ENCODE data around the gene DPP6. TPM values are rescaled to one million over a fixed set of nuclear protein-coding genes. Genes with fewer than 3 reads are reported as not detected.
"Not testable (repeated sequence)": the region's sequence is repeated elsewhere in the genome, so short reads cannot be mapped to it uniquely, and the experiment has no call there.

The DPP6 gene
- total RNA-seq, 4 donors from 2014 or later: 0.60 to 1.7 (median 1.6) TPM; not detected in 1

DNA sequence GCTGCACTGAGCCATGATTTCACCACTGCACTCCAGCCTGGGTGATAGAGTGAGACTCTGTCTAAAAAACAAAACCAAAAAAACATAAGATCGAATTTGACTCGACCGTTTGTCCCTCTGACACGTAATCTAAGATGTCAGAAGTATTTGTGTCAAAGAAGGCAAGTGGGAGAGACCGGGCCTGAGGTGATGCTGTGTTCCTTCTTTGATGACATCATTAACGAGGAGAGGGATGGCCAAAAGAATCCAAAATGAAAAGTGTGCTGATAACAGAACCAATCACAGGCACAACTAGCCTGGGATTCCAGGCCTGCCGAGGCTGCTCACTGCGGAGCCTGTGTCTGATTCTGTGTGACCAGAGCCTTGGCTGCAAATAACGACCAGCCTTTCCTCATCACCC lies 52.9 kb downstream of the DPP6 start:
- not testable (repeated sequence) for H3K4me3 ChIP-seq; H3K36me3 ChIP-seq; DNase-seq (ENCODE audit: low spot score in 2 of 2); H3K9me3 ChIP-seq; H3K27me3 ChIP-seq; H3K27ac ChIP-seq; H3K4me1 ChIP-seq
- 83 to 86% methylated on average over 9 of the region's 9 CpGs for WGBS, 2 donors

DNA sequence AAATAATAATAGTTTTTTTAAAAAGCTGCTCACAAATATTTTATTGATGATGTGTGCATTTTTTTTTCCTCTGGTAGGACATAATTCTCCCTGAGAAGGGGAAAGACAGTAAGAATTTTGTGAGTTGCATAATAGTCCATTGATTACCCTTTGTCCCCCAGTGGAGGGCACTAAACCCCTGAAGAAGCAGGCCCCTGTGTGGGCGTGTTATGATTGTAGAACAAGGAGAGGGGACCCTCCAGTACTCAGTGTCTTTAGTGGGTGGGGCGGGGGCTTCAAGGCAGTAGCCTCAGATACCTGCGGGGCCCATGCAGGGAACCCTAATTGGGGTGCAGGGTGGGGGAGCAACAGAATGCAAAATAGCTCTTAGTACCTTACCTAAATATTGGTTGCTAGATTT lies 57.4 kb downstream of the DPP6 start:
- not testable (repeated sequence) for H3K27ac ChIP-seq; H3K4me3 ChIP-seq; H3K4me1 ChIP-seq; DNase-seq (ENCODE audit: low spot score in 2 of 2); H3K9me3 ChIP-seq; H3K36me3 ChIP-seq; H3K27me3 ChIP-seq
- WGBS, 2 donors: no CpG with 5 or more reads among the region's 3 CpGs

DNA sequence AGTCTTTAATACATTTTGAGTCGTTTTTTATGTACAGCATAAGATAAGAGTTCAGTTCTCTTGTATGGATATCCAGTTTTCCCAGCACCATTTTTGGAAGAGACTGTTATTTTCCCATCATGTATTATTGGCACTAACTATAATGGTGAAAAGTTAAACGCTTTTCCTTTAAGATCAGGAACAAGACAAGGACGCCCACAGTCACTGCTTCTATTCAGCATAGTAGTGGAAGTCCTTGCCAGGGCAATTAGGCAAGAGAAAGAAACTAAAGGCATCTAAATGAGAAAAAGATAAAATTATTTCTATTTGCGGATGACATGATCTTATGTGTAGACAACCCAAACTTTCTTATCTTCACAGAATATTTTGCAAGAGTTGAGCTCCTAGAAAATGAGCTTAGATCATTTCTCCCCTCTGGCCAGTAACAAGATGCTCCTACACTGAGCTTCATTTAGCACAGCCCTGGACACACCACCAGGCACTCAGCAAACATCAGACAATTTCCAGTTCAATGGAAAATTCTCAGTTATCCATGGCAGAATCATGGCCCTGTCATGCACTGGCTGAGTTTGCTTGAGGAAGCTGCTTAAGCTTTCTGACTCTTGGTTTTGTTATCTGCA lies 61.6 kb downstream of the DPP6 start:
- not testable (repeated sequence) for H3K27me3 ChIP-seq; H3K4me1 ChIP-seq; H3K36me3 ChIP-seq; H3K9me3 ChIP-seq; DNase-seq (ENCODE audit: low spot score in 2 of 2); H3K4me3 ChIP-seq; H3K27ac ChIP-seq
- WGBS, 2 donors: 63 to 66% methylated on average over 4 of the region's 4 CpGs

DNA sequence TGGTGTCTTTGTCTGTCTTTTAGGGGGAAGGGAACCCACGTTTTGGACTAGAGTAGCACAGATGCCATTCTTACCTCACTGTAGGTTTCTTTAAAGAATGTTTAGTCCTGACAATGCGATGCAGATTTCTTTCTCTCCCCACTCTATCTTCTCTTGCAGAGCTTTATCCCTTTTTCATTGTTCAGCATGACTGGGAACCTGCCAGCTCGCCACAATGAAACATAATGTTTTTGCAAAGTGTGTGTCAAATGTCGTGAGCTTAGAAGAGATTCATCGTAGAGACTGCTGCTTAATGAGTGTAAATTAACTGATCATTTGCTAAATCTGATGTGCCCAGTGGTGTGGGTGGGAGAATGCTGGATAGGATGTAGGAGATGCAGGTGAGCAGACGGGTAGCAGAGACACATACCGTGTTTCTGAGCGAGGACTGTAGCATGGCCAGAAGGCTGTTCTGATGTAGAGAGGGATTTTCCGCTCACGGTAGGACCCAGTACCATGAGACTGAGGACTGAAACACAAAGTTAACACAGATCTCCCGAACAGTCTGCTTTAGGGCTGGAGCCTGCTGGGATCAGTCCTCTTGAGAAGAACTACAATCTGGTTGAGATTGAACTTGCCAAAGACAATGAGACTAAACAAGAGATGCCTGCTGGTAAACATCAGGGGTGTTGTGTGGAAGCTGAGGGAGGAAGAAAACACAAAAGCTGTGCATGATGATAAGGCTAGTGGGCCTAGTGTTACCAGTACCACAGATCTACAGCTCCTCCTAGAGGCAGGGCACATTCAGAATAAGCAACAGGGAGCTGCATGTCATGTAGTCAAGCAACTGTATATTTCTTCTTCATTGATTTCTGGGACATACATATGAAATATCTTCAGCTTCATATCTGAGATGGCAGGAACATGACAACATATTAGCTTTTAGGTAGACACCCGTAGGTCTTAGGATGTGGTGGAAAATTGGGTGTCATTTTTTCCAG lies 65.5 kb downstream of the DPP6 start:
- not testable (repeated sequence) for H3K27ac ChIP-seq; H3K4me3 ChIP-seq; H3K4me1 ChIP-seq; H3K27me3 ChIP-seq; H3K9me3 ChIP-seq; DNase-seq (ENCODE audit: low spot score in 2 of 2); H3K36me3 ChIP-seq
- WGBS, 2 donors: 70 to 71% methylated on average over 12 of the region's 12 CpGs

DNA sequence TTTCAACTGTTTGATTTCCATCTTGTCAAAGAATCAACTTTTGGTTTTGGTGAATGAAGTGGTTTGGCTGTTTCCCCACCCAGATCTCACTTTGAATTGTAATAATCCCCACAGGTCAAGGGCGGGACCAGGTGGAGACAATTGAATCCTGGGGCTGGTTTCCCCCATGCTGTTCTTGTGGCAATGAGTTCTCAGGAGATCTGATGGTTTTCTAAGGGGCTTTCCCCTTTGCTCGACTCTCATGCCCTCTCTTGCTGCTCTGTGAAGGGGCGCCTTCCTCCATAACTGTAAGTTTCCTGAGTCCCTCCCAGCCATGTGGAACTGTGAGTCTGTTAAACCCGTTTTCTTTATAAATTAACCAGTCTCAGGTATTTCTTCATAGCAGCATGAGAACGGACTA lies 68.6 kb downstream of the DPP6 start:
- H3K27ac ChIP-seq; H3K27me3 ChIP-seq; DNase-seq (ENCODE audit: low spot score in 2 of 2); H3K4me1 ChIP-seq; H3K9me3 ChIP-seq; H3K36me3 ChIP-seq; H3K4me3 ChIP-seq: not testable (repeated sequence)
- whole genome bisulfite sequencing, 2 donors: 67 to 70% methylated on average over 5 of the region's 5 CpGs

DNA sequence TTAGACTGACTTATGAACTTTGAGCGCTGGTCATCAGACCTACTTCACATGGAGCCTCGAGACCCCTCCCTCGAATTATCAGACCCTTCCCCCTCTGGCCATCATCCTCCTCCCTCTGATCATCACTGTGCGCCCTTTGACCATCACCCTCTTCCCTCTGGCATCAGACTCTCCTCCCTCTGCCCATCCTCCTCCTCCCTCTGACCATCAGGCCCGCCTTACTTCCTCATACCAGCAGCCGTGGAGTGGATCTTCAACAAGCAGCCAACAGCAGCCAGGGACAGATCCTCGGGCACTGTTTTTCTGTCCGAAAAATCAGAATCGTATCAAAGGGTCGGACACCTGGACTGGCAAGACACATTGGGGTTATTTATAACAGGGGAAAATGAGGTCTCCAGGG lies 70.5 kb downstream of the DPP6 start:
- H3K9me3 ChIP-seq; H3K4me1 ChIP-seq; H3K4me3 ChIP-seq; H3K27me3 ChIP-seq; H3K27ac ChIP-seq; H3K36me3 ChIP-seq; DNase-seq (ENCODE audit: low spot score in 2 of 2): not testable (repeated sequence)
- WGBS, 2 donors: 77 to 84% methylated on average over 10 of the region's 10 CpGs

DNA sequence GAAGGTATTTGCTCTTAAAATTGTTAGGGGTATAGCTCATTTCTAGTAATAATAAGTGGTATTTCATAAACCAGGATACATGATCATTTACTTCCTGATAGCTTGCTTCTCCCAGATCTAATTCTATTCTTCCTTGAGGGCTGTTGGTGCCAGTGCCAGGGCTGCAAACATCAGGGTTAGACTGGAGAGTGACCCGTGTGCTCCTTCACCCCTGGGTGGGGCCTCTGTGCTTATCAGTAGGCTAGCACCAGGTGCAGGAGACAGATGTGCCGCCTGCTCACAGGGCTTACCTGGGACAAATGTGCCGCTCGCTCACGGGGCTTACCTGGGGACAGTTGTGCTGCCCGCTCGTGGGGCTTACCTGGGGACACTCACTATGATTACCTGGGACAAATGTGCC lies 71.2 kb downstream of the DPP6 start:
- H3K36me3 ChIP-seq; H3K9me3 ChIP-seq; H3K27ac ChIP-seq; H3K4me1 ChIP-seq; H3K4me3 ChIP-seq; DNase-seq (ENCODE audit: low spot score in 2 of 2); H3K27me3 ChIP-seq: not testable (repeated sequence)
- 86% methylated on average over 1 of the region's 7 CpGs; no CpG with 5 or more reads in 1 of the 2 donors for WGBS, 2 donors

DNA sequence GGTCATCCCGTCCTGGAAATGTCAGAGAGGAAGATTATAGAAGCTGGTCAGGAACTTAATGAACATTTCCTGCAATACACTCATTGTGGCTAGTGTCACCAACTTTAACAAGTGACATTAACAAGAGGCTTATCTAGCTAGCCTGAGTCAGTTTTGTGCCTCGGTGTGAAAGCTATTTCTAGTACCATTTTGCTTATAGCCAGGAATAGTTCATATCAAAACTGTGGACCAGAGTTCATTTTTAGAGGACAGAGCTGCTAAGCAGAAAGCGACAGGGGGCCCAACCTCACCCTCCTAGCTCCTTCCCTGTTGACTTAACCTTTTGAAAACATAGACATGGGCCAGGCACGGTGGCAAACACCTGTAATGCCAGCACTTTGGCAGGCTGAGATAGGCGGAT lies 76.9 kb downstream of the DPP6 start:
- WGBS, 2 donors: 72 to 90% methylated on average over 4 to 5 of the region's 5 CpGs
- not testable (repeated sequence) for H3K36me3 ChIP-seq; H3K9me3 ChIP-seq; H3K27me3 ChIP-seq; H3K4me1 ChIP-seq; H3K27ac ChIP-seq; DNase-seq (ENCODE audit: low spot score in 2 of 2); H3K4me3 ChIP-seq

DNA sequence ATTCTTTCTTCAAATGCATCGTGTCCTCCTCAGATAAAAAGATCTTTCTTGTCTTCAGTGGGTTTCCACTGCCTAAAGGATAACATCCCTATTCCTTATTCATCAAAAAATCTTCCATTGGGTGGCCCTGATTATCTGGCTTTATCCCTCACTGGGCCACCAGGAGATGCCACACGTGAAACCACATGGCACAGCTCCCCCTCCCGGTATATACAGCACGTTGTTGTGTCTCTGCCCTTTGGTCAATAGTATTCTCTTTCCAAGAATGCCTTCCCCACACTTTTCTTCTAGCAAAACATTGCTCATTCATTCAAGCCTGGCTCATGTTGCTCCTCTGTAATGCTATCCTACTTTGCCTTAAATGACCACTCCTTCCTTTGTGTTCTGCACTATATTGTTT lies 80.4 kb downstream of the DPP6 start:
- WGBS, 2 donors: 77 to 84% methylated on average over 2 to 4 of the region's 4 CpGs
- H3K4me3 ChIP-seq; H3K4me1 ChIP-seq; H3K27me3 ChIP-seq; H3K27ac ChIP-seq; DNase-seq (ENCODE audit: low spot score in 2 of 2); H3K9me3 ChIP-seq; H3K36me3 ChIP-seq: not testable (repeated sequence)

DNA sequence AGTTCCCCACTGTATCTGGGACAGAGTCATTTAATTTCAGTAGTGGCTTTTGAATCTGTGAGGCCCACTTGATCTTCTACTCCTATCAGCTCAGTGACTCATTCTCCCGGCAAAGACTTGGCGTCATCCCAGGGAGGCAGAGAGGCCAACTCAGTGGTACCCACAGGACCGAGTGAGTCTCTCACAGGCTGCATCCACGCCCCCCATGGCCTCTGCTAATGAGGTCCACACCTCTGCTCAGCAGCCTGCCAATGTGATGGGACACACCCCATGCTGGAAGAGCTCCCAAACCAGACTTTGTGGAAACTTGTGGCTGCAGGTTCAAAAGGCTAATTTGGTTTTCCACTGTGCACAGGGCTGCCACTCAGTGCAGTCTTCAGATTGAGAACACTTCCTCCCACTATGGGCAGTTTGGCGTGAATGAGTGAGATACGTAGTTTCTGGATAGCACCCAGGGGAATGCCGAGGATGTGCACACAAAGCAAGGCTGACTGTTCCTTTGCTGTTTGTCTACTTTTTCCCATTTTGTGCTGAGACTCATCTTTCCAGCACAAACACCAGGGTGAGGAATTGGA lies 81.6 kb downstream of the DPP6 start:
- not testable (repeated sequence) for H3K4me3 ChIP-seq; H3K9me3 ChIP-seq; H3K4me1 ChIP-seq; H3K36me3 ChIP-seq; DNase-seq (ENCODE audit: low spot score in 2 of 2); H3K27me3 ChIP-seq; H3K27ac ChIP-seq
- WGBS, 2 donors: 44 to 60% methylated on average over 5 to 7 of the region's 7 CpGs

DNA sequence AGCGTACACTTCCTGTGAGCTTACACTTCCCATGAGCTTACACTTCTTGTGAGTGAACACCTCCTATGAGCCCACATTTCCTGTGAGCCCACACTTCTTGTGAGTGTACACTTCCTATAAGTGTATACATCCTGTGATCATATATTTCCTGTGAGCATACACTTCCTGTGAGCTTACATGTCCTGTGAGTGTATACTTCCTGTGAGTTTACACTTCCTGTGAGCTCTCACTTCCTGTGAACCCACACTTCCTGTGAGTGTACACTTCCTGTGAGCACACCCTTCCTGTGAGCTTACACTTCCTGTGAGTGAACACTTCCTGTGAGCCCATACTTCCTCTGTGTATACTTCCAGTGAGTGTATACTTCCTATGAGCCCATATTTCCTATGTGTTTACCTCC lies 82.5 kb downstream of the DPP6 start:
- 90 to 100% methylated on average over 1 of the region's 1 CpG for WGBS, 2 donors
- not testable (repeated sequence) for H3K4me1 ChIP-seq; H3K27me3 ChIP-seq; H3K36me3 ChIP-seq; DNase-seq (ENCODE audit: low spot score in 2 of 2); H3K27ac ChIP-seq; H3K9me3 ChIP-seq; H3K4me3 ChIP-seq

DNA sequence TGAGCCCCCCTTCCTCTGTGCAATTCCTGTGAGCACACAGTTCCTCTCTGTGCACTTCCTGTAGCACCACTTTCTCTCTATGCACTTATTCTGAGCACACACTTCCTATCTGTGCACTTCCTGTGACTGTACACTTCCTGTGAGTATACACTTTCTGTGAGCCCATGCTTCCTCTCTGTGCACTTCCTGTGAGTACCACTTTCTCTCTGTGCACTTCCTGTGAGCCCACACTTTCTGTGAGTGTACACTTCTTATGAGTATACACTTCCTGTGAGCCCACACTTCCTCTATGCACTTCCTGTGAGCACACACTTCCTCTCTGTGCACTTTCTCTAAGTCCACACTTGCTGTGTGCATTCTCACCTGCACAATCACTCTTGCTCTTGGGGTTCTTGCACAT lies 83.4 kb downstream of the DPP6 start:
- not testable (repeated sequence) for H3K27ac ChIP-seq; DNase-seq (ENCODE audit: low spot score in 2 of 2); H3K36me3 ChIP-seq; H3K9me3 ChIP-seq; H3K4me3 ChIP-seq; H3K27me3 ChIP-seq; H3K4me1 ChIP-seq

DNA sequence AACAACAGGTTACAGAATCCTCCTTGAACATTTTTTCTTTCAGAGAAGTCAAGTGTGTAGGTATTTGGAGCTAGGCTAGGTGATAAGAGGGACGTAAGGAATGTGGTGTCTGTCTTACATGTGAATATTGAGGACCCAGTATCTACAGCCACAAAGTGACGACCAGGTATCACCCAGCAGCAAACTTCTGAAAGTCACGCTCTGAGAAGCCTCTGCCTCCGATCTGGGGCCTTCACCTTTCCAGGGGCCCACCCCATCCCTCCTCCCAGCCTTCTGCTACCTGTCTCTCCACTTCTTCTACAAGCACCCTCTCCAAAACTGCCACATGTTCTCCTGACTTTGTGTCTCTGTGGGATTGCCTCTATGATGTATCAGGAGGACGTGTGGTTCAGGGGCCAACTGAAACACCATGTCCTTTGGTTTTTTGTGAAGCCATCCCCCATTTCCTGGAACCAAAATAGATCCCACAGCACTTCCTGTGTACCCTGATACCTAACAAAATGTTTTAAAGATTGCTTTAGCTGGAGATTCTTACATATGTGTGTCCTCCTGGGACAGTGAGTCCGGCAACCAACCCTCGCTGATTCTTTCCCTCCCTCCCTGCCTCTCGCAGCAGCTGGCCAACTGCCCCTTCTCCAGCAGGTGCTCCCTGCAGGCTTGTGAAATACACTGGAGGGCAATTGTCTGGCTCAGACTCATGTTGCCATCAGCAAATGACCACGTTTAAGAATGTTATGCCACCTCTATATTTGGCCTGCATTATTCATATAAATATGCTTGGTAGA lies 93.9 kb downstream of the DPP6 start:
- not testable (repeated sequence) for H3K4me3 ChIP-seq; H3K27ac ChIP-seq; H3K4me1 ChIP-seq; H3K9me3 ChIP-seq; DNase-seq (ENCODE audit: low spot score in 2 of 2); H3K27me3 ChIP-seq; H3K36me3 ChIP-seq
- 49 to 53% methylated on average over 4 to 5 of the region's 9 CpGs for WGBS, 2 donors

All from tibial nerve (tissue), 4 donors.